AML-193 (cell line): Measurements from ENCODE around the gene CKLF.

Source experiments
- DNase-seq, 2 experiments: peaks; one replicate each; lab custom pipeline; 2025; lab: John Stamatoyannopoulos, UW

The CKLF gene

GRCh38 chr16:66517586-66518263, 34.7 kb upstream of the CKLF start:
- no peak for DNase-seq

GRCh38 chr16:66519482-66520373, 32.6 kb upstream of the CKLF start:
- DNase-seq: no peak

- peak; percentile 75 to 81 for DNase-seq
Observed at GRCh38 chr16:66520406-66521170, 31.8 kb upstream of the CKLF start.

GRCh38 chr16:66521252-66521713, 31.1 kb upstream of the CKLF start:
- no peak for DNase-seq

- DNase-seq: peak; percentile 50 to 64
Observed at GRCh38 chr16:66521951-66522771, 30.2 kb upstream of the CKLF start.

GRCh38 chr16:66522816-66523590, 29.4 kb upstream of the CKLF start:
- DNase-seq: no peak

- peak; percentile 86 to 90 for DNase-seq
Observed at GRCh38 chr16:66523861-66524354, 28.5 kb upstream of the CKLF start.

- peak; percentile 95 to 98 for DNase-seq
Observed at GRCh38 chr16:66524601-66525164, 27.7 kb upstream of the CKLF start.

- peak; percentile 38 to 52 for DNase-seq
Observed at GRCh38 chr16:66525396-66526180, 26.8 kb upstream of the CKLF start.

- no peak for DNase-seq
Observed at GRCh38 chr16:66528294-66528693, 24.1 kb upstream of the CKLF start.

GRCh38 chr16:66529475-66529874, 22.9 kb upstream of the CKLF start:
- no peak for DNase-seq

- DNase-seq: no peak
Observed at GRCh38 chr16:66534376-66534799, 18.0 kb upstream of the CKLF start.

- no peak for DNase-seq
Observed at GRCh38 chr16:66536525-66536924, 15.9 kb upstream of the CKLF start.

- DNase-seq: no peak
Observed at GRCh38 chr16:66537236-66537635, 15.1 kb upstream of the CKLF start.

- DNase-seq: no peak
Observed at GRCh38 chr16:66538910-66539309, 13.5 kb upstream of the CKLF start.

GRCh38 chr16:66539623-66540469, 12.5 kb upstream of the CKLF start:
- DNase-seq: peak in 1 of 2 experiments; percentile 2

- DNase-seq: no peak
Observed at GRCh38 chr16:66541388-66542355, 10.7 kb upstream of the CKLF start.
